Pancreas (tissue), 10 donors: ENCODE measurements around the gene DIP2C. TPM values are rescaled to one million over a fixed set of nuclear protein-coding genes. Genes with fewer than 3 reads are reported as not detected.

ENCODE experiments used
- ATAC-seq, 4 donors: fragments of 200-7000 bp; cut with Tn5 transposase; one replicate each; pipeline versions ENCODE4 v1.8.0 to v1.9.1; 2020; ENCODE audit warnings: mild to moderate bottlenecking in 4 of 4, moderate library complexity in 4 of 4
- DNase-seq, 6 donors: peaks; one replicate each; pipeline ENCODE4 v3.0.0-alpha.2; 2020
- FAIRE-seq: peaks from 2 replicates; lab custom pipeline; 2012; peaks lifted over from hg19 to GRCh38; lab: Jason Lieb, UNC
- H3K27ac ChIP-seq, 4 donors: fragments of 200-600 bp; sonication (generic); 1 replicate in 3 of 4; 2 replicates in 1 of 4; pipeline versions ENCODE4 v1.5.0 to v1.8.0; 2020
- H3K27me3 ChIP-seq, 4 donors: fragments of 200-600 bp; one replicate each; pipeline ENCODE4 v1.8.0; 2021
- H3K36me3 ChIP-seq, 3 donors: fragments of 200-600 bp; sonication (generic) in 1 of 3; one replicate each; pipeline versions ENCODE4 v1.5.0 to v1.8.0; 2020 to 2021
- H3K4me1 ChIP-seq, 3 donors: fragments of 200-600 bp; one replicate each; pipeline ENCODE4 v1.8.0; 2021
- H3K4me3 ChIP-seq, 4 donors: fragments of 200-600 bp; sonication (generic) in 2 of 4; one replicate each; pipeline versions ENCODE4 v1.5.0 to v1.8.0; 2020 to 2021
- H3K9me3 ChIP-seq, 4 donors: fragments of 200-600 bp; one replicate each; pipeline ENCODE4 v1.8.0; 2021
- CTCF ChIP-seq, 4 donors: fragments of 200-600 bp; sonication (generic) in 3 of 4; IDR thresholded peaks; one replicate each; pipeline versions ENCODE4 v1.5.0 to v1.8.0; 2021; ENCODE audit warnings: antibody characterized with exemption in 4 of 4
- WGBS, 2 donors: extraction: QIAGEN DNeasy Blood & Tissue Kit; methylation state at CpG; one replicate each; pipeline ENCODE4 v1.1.7; 2013; 5-methylcytosine and 5-hydroxymethylcytosine counted together
- intact Hi-C, 3 donors: fragments of 100-400 bp; cut with DNase I; formaldehyde crosslinking; loops; one replicate each; pipeline versions ENCODE4 v1.11.1 to v1.14.2; 2022
- polyA plus RNA-seq, 2 donors: library from polyadenylated mRNA; stranded (reverse); fragments of 200-250 nt; gene quantifications; one replicate each; pipeline ENCODE4 v1.2.3, GENCODE V29; 2013
- total RNA-seq, 6 donors: library from RNA; stranded (reverse); fragmentation: NEBNext Ultra II Directional in 4 of 6; extraction: Animal tissue kit (Norgen Biotek cat#: 25700) in 4 of 6; gene quantifications; one replicate each; pipeline versions ENCODE4 v1.2.1 to v1.2.4, GENCODE V29; 2021 to 2023
- donor health status: healthy with polysubstance abuse.
- donor health status: DM: no; HTN: no; CAD: no; lungs with moderate emphysema.
- donor health status: DM: no; HTN: no; CAD: no.
- donor health status: control.
- donor health status: control.
- donor health status: Bipolar disorder and iron deficiency.
- donor health status: DM: yes; HTN: yes; CAD: no.
- donor health status: DM: no; HTN: no; CAD: no.
- donor health status: DM: no; HTN: no; CAD: no.
- donor health status: DM: yes; HTN: yes; CAD: no.

Gene DIP2C
- total and polyA plus RNA-seq, 8 donors, result 4.3 to 11.8 (median 7.3) TPM

- no peak for TF ChIP-seq CTCF (IDR thresholded peaks at IDR 0.05)
- H3K27me3 ChIP-seq, result no peaks in the 10 kb centered on the region
- intact Hi-C loops, result no loop called here
- FAIRE-seq (no peak), DNase-seq (peak in 3 of 6 donors; percentile 3 to 14 (median 12)), ATAC-seq (no peak)
- H3K4me1 ChIP-seq, result peaks cover 0 to 10% (median 3%) of the 10 kb centered on the region in 3 donors
- H3K9me3 ChIP-seq, result no peaks in the 10 kb centered on the region
- WGBS, 2 donors, result 90 to 91% methylated on average over 11 of the region's 11 CpGs
- H3K4me3 ChIP-seq, result no peak overlapping the region
- no peak overlapping the region for H3K27ac ChIP-seq
- H3K36me3 ChIP-seq, result no peaks in the 10 kb centered on the region
Observed at GRCh38 chr10:631266-631665, 58.2 kb downstream of the DIP2C start.

DNA sequence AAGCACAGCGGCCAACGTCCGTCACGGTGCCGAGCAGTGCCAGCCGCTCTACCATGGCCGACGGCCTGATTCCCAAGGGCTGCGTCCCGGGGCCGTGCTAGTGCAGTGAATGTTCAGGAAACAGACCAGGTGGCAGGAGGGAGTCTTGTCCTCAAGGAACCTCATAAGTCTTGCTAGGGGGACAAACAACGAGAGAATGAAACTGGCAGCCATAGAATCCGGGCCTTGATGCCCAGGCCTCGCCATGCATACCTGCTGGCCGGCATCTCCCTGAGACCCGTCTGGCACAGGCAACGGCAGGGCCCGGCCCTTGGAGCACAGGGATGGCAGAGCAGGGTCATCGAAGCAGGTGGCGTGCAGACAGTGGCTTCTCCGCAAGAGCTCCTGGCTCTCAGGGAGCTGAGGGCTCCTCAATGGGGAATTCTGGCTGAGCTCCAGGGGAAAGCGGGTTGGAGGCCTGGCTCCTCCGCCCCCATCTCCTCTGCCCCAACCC is 58.8 kb downstream of the DIP2C start:
- ATAC-seq (no peak), DNase-seq (peak in 3 of 6 donors; percentile 17 to 51 (median 51)), FAIRE-seq (no peak)
- Histone ChIP-seq H3K27ac (no peak overlapping the region), H3K9me3 (no peaks in the 10 kb centered on the region), H3K36me3 (no peaks in the 10 kb centered on the region), H3K4me3 (no peak overlapping the region), H3K27me3 (no peaks in the 10 kb centered on the region), H3K4me1 (peaks cover 0 to 12% (median 5%) of the 10 kb centered on the region in 3 donors)
- WGBS, 2 donors, result 90 to 92% methylated on average over 23 of the region's 23 CpGs
- TF ChIP-seq CTCF (IDR thresholded peaks at IDR 0.05), result no peak
- intact Hi-C loops, result no loop called here

DNA sequence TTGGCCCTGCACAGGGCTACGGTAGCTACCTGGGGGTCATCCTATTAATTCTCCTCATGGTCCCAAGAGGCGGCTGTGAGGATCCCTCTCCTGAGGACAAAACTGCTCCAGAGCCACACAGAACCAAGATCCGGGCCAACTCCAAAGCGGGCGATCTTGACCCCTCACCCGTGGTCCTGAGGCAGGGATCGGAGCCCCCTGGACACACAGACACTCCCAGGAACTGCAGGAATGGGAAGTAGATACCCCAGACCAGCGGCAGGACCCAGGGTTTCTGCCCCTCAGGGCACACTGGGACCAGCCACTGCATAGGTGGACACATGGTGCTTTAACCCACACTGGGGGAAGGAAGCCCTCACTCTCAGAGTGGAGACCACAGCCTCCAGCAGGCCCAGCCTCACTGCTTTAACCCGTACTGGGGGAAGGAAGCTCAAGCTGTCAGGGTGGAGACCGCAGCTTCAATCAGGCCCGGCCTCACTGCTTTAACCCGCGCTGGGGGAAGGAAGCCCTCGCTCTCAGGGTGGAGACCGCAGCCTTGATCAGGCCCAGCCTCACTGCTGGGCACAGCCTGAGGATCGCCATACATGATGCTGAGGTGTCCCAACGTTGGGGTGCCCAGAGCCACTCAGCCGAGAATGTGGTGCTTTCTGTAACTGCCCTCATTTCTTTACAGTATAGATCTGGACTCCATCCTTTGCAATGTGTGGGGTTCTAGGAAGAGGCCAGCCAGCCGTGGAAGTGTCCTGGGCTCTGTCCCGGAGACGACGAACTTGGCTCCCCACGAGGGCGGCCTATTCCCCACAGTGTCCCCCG is 60.1 kb downstream of the DIP2C start:
- no peaks in the 10 kb centered on the region for H3K36me3 ChIP-seq
- no peak for TF ChIP-seq CTCF (IDR thresholded peaks at IDR 0.05)
- intact Hi-C loops, result no loop called here
- ATAC-seq (no peak), DNase-seq (peak in 2 of 6 donors; percentile 45 to 52), FAIRE-seq (no peak)
- H3K27me3 ChIP-seq, result no peaks in the 10 kb centered on the region
- WGBS, 2 donors, result 90 to 93% methylated on average over 25 of the region's 25 CpGs
- H3K4me1 ChIP-seq, result peaks cover 9 to 24% (median 16%) of the 10 kb centered on the region in 3 donors
- no peaks in the 10 kb centered on the region for H3K9me3 ChIP-seq
- no peak overlapping the region for H3K27ac ChIP-seq
- no peak overlapping the region for H3K4me3 ChIP-seq

DNA sequence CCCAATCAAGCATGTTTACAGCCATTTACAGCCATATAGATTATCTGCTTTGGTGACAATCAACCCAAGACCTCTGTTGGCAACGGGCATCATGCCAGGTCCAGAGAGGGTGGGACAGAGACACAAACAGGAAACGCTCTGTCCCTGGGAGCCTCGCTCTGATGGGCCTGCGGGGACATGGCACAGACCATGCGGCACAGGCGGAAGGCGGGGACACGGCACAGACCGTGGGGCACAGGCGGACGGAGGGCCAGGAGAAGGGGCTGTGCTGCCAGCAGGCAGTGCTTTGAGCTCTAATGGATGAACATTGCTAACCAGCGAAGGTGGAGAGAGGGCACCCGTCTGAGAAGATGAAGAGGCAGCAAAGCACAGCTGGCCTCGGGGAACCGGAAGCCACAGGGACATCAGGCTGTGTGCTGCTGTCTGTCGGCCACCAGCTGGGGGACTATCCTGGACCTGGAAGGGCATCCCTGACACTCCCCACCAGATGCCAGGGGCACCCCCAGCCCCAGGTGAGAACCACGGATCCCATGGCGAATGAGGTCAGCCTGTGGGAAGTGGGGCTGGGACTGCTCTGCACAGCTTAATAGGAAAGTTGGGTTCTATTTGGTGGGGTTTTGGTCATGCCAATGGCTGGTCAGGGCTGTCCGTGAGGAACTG is 61.0 kb downstream of the DIP2C start:
- peak in 1 of 6 donors; percentile 66 for DNase-seq
- no peaks in the 10 kb centered on the region for H3K9me3 ChIP-seq
- no peak for FAIRE-seq
- no peak for TF ChIP-seq CTCF (IDR thresholded peaks at IDR 0.05)
- H3K27ac ChIP-seq, result no peak overlapping the region
- no peak for ATAC-seq
- peaks cover 15 to 21% (median 15%) of the 10 kb centered on the region in 3 donors for H3K4me1 ChIP-seq
- H3K36me3 ChIP-seq, result no peaks in the 10 kb centered on the region
- intact Hi-C loops, result no loop called here
- no peak overlapping the region for H3K4me3 ChIP-seq
- WGBS, 2 donors, result 89% methylated on average over 19 of the region's 19 CpGs
- no peaks in the 10 kb centered on the region for H3K27me3 ChIP-seq
